Left ventricle myocardium inferior (tissue), 1 donor: ENCODE data around the gene ALG9. TPM values are rescaled to one million over a fixed set of nuclear protein-coding genes. Genes with fewer than 3 reads are reported as not detected.

Experiments
- DNase-seq: peaks from one replicate; pipeline ENCODE4 v3.0.0-alpha.2; 2020
- H3K27ac ChIP-seq: fragments of 200-600 bp; replicated peaks from 2 replicates; pipeline ENCODE4 v1.8.0; 2021
- H3K27me3 ChIP-seq: fragments of 200-600 bp; 2 replicates; pipeline ENCODE4 v1.8.0; 2021; ENCODE audit warnings: low read depth
- H3K36me3 ChIP-seq: fragments of 200-600 bp; 2 replicates; pipeline ENCODE4 v1.8.0; 2021
- H3K4me1 ChIP-seq: fragments of 200-600 bp; 2 replicates; pipeline ENCODE4 v1.8.0; 2021
- H3K4me3 ChIP-seq: fragments of 200-600 bp; 2 replicates; pipeline ENCODE4 v1.8.0; 2021; ENCODE audit warnings: mild to moderate bottlenecking, moderate library complexity
- H3K9me3 ChIP-seq: fragments of 200-600 bp; replicated peaks from 2 replicates; pipeline ENCODE4 v1.8.0; 2021
- CTCF ChIP-seq: fragments of 200-600 bp; IDR thresholded peaks from 2 replicates; pipeline ENCODE4 v1.8.0; 2021; ENCODE audit warnings: antibody characterized with exemption, mild to moderate bottlenecking, borderline replicate concordance
- intact Hi-C: fragments of 100-400 bp; cut with micrococcal nuclease; formaldehyde crosslinking; loops from one replicate; pipeline ENCODE4 v1.11.0; 2022
- total RNA-seq: library from RNA; stranded (reverse); fragmentation: NEBNext Ultra II Directional; extraction: Animal tissue kit (Norgen Biotek cat#: 25700); gene quantifications from one replicate; pipeline ENCODE4 v1.2.1, GENCODE V29; 2021
- donor health status: DM: no; HTN: yes; CAD: no; lungs with severe emphysema.

ALG9 gene
- total RNA-seq, 1 donor from 2014 or later, result 14.4 TPM

GRCh38 chr11:111917312-111917711 is 45.9 kb upstream of the ALG9 start:
- peaks cover 62% of the 10 kb centered on the region for H3K4me1 ChIP-seq
- no peak overlapping the region for H3K27ac ChIP-seq
- no peak for DNase-seq
- H3K27me3 ChIP-seq, result peaks cover 12% of the 10 kb centered on the region
- no peaks in the 10 kb centered on the region for H3K9me3 ChIP-seq
- intact Hi-C loops, result no loop called here
- H3K4me3 ChIP-seq, result no peak overlapping the region
- no peaks in the 10 kb centered on the region for H3K36me3 ChIP-seq
- no peak for TF ChIP-seq CTCF

GRCh38 chr11:111916768-111917167 is 45.4 kb upstream of the ALG9 start:
- intact Hi-C loops, result no loop called here
- peaks cover 15% of the 10 kb centered on the region for H3K27me3 ChIP-seq
- TF ChIP-seq CTCF, result no peak
- H3K36me3 ChIP-seq, result no peaks in the 10 kb centered on the region
- no peak overlapping the region for H3K4me3 ChIP-seq
- peaks cover 59% of the 10 kb centered on the region for H3K4me1 ChIP-seq
- H3K27ac ChIP-seq, result peak overlapping the region; percentile 19
- H3K9me3 ChIP-seq, result no peaks in the 10 kb centered on the region
- DNase-seq, result no peak

- intact Hi-C loops, result no loop called here
- Histone ChIP-seq H3K4me1 (peaks cover 65% of the 10 kb centered on the region), H3K9me3 (no peaks in the 10 kb centered on the region), H3K4me3 (peak overlapping the region; percentile 77), H3K27ac (peak overlapping the region; percentile 99), H3K27me3 (peaks cover 15% of the 10 kb centered on the region), H3K36me3 (peaks cover 17% of the 10 kb centered on the region)
- DNase-seq, result no peak
- no peak for TF ChIP-seq CTCF
Observed at GRCh38 chr11:111913997-111914396, 42.6 kb upstream of the ALG9 start.

- intact Hi-C loops, result no loop called here
- peaks cover 59% of the 10 kb centered on the region for H3K4me1 ChIP-seq
- H3K4me3 ChIP-seq, result peak overlapping the region; percentile 77
- H3K36me3 ChIP-seq, result peaks cover 22% of the 10 kb centered on the region
- DNase-seq, result no peak
- no peaks in the 10 kb centered on the region for H3K9me3 ChIP-seq
- H3K27ac ChIP-seq, result peak overlapping the region; percentile 99
- H3K27me3 ChIP-seq, result peaks cover 15% of the 10 kb centered on the region
- no peak for TF ChIP-seq CTCF
Observed at GRCh38 chr11:111913031-111913861, 41.9 kb upstream of the ALG9 start.

- Histone ChIP-seq H3K9me3 (no peaks in the 10 kb centered on the region), H3K36me3 (peaks cover 22% of the 10 kb centered on the region), H3K4me3 (peak within 1 kb of the TSS; percentile 77), H3K27me3 (peaks cover 15% of the 10 kb centered on the region), H3K27ac (peak within 1 kb of the TSS; percentile 99), H3K4me1 (peaks cover 56% of the 10 kb centered on the region)
- intact Hi-C loops, result no loop called here
- DNase-seq, result peak; percentile 55
- no peak for TF ChIP-seq CTCF
Observed at GRCh38 chr11:111912535-111912934, 41.2 kb upstream of the ALG9 start, which contains the start of gene HSPB2. Gene HSPB2, plus strand, starts transcription at chr11:111912734. Its CDS starts 96 bp downstream, at chr11:111912830.
